Measurements from ENCODE around the gene CACNA2D2.

- TF ChIP-seq CTCF (IDR thresholded peaks at IDR 0.05) (no peak), POLR2A (IDR thresholded peaks at IDR 0.05) (peak in 2 of 3 donors; percentile 13 to 19)
Measured at GRCh38 chr3:50333744-50334328, 169.6 kb downstream of the CACNA2D2 start.

All from body of pancreas (tissue), 4 donors.